Measurements from ENCODE around the gene ZDHHC7. TPM values are rescaled to one million over a fixed set of nuclear protein-coding genes. Genes with fewer than 3 reads are reported as not detected.

The ZDHHC7 gene
- total and polyA plus RNA-seq, 9 of the 15 experiments (the other 6 are each of a cell fraction or from before 2014, with no cell fraction given) = 1.7 to 49.7 (median 37.4) TPM

DNA sequence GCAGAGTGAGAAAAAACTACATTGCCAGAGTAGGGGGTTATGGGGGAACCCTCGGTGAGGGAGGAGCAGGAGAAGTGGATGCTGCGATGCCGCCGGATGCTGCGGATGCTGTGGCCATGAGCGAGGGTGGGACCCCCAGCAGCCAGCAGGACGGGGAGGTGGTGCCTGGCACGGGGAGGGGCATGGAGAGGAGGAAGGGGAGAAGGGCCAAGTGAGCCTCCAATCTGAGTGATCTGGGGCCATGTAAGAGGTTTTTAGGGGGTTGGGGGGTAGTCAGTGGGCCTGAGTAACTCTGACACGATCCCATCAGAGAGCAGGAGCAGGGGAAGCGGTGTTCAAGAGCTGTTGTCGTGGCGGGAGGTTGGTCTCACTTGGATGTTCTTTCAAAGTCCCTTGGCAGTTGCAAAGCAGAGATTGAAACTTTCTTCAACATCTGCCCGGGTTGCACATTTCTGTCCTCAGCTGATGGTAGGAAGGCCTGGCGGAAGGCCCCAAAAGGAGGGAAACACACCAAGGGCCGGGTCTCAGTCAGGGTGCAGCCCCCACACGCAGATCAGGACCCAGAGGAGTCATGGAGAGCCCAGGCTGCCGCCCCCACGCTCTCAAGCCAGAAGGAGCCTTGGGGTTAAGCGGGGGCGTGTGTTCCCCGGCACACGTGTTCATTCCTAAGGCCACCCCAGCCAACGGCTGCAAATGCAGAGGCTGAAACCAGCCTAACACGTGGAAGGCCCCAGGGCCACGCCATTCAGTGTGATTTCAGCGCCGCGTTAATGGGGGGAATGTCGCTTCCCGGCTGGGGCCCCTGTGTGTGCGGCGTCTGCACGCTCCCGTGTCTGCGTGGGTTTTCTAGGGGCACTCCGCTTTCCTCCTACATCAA, 81.7 kb downstream of the ZDHHC7 start (continued):
- TF ChIP-seq NFXL1 (CRISPR knock-in tag; IDR thresholded peaks at IDR 0.05) (no peak), ZNF764 (CRISPR knock-in tag; IDR thresholded peaks at IDR 0.05; ENCODE audit: low read depth) (no peak), L3MBTL2 (IDR thresholded peaks at IDR 0.05) (peak; percentile 89), ETV6 (IDR thresholded peaks at IDR 0.05; ENCODE audit: borderline replicate concordance in 1 of 2, low read depth in 2 of 2, low read length in 1 of 2) (no peak), ETV6 (CRISPR knock-in tag; IDR thresholded peaks at IDR 0.05; ENCODE audit: borderline replicate concordance) (peak; percentile 94; the same call in 1 of the 2 replicates), NFYB (IDR thresholded peaks at IDR 0.05; ENCODE audit: extremely low read depth, insufficient read length) (no peak), MYNN (IDR thresholded peaks at IDR 0.05) (no peak), MYNN (CRISPR knock-in tag; IDR thresholded peaks at IDR 0.05) (no peak), NRF1 (conservative IDR thresholded peaks at IDR 0.05 in 1 of 2, IDR thresholded peaks at IDR 0.05 in 1 of 2) (no peak), FOXA1 (IDR thresholded peaks at IDR 0.05; ENCODE audit: borderline replicate concordance) (no peak), ARID1B (IDR thresholded peaks at IDR 0.05) (no peak), SPI1 (IDR thresholded peaks at IDR 0.05; ENCODE audit: borderline replicate concordance, low read depth, low read length) (no peak), ZNF444 (CRISPR knock-in tag; IDR thresholded peaks at IDR 0.05) (no peak)
- TF ChIP-seq, protein P1, sequence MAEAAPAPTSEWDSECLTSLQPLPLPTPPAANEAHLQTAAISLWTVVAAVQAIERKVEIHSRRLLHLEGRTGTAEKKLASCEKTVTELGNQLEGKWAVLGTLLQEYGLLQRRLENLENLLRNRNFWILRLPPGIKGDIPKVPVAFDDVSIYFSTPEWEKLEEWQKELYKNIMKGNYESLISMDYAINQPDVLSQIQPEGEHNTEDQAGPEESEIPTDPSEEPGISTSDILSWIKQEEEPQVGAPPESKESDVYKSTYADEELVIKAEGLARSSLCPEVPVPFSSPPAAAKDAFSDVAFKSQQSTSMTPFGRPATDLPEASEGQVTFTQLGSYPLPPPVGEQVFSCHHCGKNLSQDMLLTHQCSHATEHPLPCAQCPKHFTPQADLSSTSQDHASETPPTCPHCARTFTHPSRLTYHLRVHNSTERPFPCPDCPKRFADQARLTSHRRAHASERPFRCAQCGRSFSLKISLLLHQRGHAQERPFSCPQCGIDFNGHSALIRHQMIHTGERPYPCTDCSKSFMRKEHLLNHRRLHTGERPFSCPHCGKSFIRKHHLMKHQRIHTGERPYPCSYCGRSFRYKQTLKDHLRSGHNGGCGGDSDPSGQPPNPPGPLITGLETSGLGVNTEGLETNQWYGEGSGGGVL (CRISPR knock-in tag; IDR thresholded peaks at IDR 0.05) = no peak
- TF ChIP-seq, protein P2, sequence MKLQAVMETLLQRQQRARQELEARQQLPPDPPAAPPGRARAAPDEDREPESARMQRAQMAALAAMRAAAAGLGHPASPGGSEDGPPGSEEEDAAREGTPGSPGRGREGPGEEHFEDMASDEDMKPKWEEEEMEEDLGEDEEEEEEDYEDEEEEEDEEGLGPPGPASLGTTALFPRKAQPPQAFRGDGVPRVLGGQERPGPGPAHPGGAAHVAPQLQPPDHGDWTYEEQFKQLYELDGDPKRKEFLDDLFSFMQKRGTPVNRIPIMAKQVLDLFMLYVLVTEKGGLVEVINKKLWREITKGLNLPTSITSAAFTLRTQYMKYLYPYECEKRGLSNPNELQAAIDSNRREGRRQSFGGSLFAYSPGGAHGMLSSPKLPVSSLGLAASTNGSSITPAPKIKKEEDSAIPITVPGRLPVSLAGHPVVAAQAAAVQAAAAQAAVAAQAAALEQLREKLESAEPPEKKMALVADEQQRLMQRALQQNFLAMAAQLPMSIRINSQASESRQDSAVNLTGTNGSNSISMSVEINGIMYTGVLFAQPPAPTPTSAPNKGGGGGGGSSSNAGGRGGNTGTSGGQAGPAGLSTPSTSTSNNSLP (IDR thresholded peaks at IDR 0.05; ENCODE audit: borderline replicate concordance, low read depth, low read length) = no peak
- TF ChIP-seq, protein P3, sequence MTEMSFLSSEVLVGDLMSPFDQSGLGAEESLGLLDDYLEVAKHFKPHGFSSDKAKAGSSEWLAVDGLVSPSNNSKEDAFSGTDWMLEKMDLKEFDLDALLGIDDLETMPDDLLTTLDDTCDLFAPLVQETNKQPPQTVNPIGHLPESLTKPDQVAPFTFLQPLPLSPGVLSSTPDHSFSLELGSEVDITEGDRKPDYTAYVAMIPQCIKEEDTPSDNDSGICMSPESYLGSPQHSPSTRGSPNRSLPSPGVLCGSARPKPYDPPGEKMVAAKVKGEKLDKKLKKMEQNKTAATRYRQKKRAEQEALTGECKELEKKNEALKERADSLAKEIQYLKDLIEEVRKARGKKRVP (CRISPR knock-in tag; IDR thresholded peaks at IDR 0.05) = no peak
- TF ChIP-seq, protein P4, sequence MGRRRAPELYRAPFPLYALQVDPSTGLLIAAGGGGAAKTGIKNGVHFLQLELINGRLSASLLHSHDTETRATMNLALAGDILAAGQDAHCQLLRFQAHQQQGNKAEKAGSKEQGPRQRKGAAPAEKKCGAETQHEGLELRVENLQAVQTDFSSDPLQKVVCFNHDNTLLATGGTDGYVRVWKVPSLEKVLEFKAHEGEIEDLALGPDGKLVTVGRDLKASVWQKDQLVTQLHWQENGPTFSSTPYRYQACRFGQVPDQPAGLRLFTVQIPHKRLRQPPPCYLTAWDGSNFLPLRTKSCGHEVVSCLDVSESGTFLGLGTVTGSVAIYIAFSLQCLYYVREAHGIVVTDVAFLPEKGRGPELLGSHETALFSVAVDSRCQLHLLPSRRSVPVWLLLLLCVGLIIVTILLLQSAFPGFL (CRISPR knock-in tag; IDR thresholded peaks at IDR 0.05) = no peak
- TF ChIP-seq, protein P5, sequence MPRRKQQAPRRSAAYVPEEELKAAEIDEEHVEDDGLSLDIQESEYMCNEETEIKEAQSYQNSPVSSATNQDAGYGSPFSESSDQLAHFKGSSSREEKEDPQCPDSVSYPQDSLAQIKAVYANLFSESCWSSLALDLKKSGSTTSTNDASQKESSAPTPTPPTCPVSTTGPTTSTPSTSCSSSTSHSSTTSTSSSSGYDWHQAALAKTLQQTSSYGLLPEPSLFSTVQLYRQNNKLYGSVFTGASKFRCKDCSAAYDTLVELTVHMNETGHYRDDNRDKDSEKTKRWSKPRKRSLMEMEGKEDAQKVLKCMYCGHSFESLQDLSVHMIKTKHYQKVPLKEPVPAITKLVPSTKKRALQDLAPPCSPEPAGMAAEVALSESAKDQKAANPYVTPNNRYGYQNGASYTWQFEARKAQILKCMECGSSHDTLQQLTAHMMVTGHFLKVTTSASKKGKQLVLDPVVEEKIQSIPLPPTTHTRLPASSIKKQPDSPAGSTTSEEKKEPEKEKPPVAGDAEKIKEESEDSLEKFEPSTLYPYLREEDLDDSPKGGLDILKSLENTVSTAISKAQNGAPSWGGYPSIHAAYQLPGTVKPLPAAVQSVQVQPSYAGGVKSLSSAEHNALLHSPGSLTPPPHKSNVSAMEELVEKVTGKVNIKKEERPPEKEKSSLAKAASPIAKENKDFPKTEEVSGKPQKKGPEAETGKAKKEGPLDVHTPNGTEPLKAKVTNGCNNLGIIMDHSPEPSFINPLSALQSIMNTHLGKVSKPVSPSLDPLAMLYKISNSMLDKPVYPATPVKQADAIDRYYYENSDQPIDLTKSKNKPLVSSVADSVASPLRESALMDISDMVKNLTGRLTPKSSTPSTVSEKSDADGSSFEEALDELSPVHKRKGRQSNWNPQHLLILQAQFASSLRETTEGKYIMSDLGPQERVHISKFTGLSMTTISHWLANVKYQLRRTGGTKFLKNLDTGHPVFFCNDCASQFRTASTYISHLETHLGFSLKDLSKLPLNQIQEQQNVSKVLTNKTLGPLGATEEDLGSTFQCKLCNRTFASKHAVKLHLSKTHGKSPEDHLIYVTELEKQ (CRISPR knock-in tag; IDR thresholded peaks at IDR 0.05) = no peak

Data from K562 (cell line).